Coronary artery (tissue), 2 donors: ENCODE data around the gene FBRSL1.

Source experiments
- DNase-seq: peaks from one replicate; pipeline ENCODE4 v3.0.0-alpha.2; 2017; ENCODE audit warnings: low spot score
- H3K27ac ChIP-seq, 2 donors: fragments of 200-600 bp; sonication (generic); one replicate each; pipeline ENCODE4 v1.5.1; 2016 to 2019
- H3K4me3 ChIP-seq: fragments of 200-600 bp; sonication (generic); 2 replicates; pipeline ENCODE4 v1.5.1; 2016; ENCODE audit warnings: mild to moderate bottlenecking, moderate library complexity
- TF ChIP-seq, protein P1 (sequence below): fragments of 200-600 bp; sonication (generic); IDR thresholded peaks from one replicate; pipeline ENCODE4 v1.5.1; 2019; ENCODE audit warnings: antibody characterized with exemption

The FBRSL1 gene

DNA sequence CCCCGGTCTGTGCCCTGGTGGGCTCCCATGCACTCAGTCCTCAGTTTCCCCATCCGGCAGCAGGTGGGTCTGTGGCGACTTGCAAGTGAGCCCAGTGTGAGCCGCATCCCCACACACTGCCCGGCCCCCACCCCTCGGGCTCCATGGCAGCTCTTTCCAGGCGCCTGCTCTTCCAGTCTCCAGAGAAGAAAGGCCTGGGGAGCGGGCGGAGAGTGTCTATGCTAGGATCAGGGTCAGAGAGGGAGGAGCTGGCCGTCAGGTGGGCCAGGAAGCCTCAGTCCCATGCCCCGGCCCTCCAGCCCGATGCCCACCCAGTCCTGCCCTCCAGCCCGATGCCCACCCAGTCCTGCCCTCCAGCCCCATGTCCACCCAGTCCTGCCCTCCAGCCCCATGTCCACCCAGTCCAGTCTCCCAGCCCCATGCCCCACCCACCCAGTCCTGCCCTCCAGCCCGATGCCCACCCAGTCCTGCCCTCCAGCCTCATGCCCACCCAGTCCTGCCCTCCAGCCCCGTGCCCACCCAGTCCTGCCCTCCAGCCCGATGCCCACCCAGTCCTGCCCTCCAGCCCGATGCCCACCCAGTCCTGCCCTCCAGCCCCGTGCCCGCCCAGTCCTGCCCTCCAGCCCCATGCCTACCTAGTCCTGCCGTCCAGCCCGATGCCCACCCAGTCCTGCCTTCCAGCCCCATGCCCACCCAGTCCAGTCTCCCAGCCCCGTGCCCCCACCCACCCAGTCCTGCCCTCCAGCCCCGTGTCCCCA is 49.2 kb downstream of the FBRSL1 start:
- Histone ChIP-seq H3K4me3 (no peak overlapping the region), H3K27ac (no peak overlapping the region)
- DNase-seq = no peak
- TF ChIP-seq, protein P1, sequence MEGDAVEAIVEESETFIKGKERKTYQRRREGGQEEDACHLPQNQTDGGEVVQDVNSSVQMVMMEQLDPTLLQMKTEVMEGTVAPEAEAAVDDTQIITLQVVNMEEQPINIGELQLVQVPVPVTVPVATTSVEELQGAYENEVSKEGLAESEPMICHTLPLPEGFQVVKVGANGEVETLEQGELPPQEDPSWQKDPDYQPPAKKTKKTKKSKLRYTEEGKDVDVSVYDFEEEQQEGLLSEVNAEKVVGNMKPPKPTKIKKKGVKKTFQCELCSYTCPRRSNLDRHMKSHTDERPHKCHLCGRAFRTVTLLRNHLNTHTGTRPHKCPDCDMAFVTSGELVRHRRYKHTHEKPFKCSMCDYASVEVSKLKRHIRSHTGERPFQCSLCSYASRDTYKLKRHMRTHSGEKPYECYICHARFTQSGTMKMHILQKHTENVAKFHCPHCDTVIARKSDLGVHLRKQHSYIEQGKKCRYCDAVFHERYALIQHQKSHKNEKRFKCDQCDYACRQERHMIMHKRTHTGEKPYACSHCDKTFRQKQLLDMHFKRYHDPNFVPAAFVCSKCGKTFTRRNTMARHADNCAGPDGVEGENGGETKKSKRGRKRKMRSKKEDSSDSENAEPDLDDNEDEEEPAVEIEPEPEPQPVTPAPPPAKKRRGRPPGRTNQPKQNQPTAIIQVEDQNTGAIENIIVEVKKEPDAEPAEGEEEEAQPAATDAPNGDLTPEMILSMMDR = no peak

DNA sequence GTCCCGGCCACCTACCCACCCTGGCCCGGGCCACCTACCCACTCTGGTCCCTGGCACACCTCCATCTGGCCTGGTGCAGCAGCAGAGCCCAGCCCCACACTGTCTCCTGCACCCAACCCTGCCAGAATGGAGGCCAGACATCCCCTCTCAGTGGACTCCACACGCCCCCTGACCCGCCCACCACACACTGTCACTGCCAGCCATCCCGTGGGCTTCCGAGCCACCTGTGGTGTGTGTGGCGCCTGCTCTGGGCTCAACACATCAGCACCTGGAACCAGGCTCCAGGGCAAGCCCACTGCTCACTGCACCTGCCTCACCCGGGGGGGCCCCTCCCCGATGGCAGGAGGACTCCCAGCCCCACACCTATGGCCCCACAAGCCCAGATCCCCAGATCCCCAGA is 50.5 kb downstream of the FBRSL1 start:
- no peak overlapping the region for H3K27ac ChIP-seq
- TF ChIP-seq, protein P1 = no peak
- no peak overlapping the region for H3K4me3 ChIP-seq
- no peak for DNase-seq

DNA sequence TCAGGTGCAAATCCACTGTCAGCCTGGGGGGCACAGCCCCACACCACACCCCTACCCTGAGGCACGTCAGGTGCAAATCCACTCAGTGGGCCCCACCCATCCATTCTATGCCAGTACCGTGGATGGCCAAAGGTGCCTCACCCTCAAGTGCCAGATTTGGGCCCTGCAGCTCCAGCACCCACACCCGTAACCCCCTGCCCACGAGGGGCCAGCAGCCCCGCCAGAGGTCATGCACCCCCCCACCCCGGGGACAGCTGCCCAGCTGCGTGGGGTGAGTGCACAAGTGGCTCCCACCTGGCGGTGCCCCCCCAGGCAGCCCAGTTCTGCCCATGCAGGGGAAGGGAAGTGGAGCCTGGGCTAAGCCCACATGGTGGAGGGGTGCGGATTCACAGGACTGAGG is 51.2 kb downstream of the FBRSL1 start:
- Histone ChIP-seq H3K4me3 (no peak overlapping the region), H3K27ac (no peak overlapping the region)
- TF ChIP-seq, protein P1 = no peak
- no peak for DNase-seq

DNA sequence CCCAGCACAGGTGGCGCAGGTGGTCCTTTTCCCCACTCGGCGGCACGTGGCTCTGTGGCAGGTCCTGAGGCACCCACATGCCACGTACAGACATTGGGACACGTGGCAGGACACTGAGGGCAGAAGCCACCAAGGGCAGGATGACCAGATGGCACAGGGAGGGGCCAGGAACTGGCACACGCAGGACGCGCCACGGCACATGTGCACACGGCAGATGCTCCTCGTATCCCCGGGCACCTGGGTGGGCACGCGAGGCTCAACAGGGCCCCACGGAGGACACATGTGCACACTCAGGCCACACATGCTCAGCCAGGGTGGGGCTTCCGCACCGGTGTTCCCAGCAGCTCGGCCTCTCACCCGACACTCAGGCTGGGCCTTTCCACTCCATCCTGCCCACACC is 52.0 kb downstream of the FBRSL1 start:
- TF ChIP-seq, protein P1 = no peak
- no peak overlapping the region for H3K27ac ChIP-seq

DNA sequence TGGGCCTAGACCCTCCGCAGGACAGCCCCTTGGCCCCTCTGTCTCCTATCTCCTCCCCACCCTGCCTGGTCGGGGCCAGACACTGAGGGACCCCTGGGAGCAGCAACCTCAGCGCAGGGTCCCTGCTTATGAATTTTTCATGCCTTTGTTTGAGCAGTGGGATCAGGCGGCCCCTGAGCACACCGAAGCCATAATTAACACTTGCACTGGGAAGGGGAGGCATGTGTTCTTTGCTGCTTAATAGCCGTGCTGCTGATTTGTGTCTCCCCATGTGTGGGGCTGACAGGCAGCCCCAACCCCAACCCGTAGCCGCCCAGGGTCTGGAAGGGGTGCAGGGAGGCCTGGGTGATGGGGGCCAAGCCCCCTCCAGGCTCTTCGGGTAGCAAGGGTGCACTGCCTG is 52.7 kb downstream of the FBRSL1 start:
- H3K27ac ChIP-seq = no peak overlapping the region
- DNase-seq = no peak
- TF ChIP-seq, protein P1 = no peak

More for the DNA sequence above, 52.0 kb downstream of the FBRSL1 start:
- no peak overlapping the region for H3K4me3 ChIP-seq
- DNase-seq = no peak

DNA sequence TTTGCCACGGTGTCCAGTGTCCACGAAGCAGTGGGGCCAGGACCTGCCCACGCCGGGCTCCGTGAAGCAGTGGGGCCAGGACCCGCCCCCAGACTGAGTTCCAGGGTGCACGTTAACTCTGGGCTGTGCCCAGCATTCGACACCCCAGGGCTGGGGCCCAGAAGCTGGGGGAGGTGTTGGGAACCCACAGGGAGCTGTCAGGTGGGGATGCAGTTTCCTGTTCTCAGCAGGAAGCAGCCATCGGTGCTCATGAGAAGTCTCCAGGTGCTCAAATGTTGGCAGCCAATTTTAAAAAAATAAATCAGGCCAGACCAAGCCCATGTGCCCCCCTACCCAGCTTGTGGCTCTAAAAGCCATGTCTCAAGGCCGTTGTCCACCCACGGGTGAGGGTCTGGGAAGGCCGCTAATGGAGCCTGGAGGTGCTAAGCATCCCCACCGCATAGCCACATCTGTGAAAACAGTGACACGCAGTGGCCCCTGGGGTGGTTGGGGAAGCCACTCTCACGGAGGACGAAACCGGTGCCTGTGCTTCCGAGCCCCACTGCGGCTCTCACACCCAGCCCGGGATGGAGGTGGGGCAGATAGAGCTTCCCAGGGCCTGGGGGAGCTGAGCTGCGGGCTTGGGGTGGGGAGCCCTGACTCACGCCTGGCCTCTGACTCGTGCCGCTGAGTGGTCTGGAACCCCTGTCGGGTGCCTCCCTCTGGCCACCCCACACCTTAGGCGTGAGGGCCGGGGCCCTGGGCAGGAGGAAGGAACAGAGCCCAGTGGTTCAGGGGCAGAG is 53.5 kb downstream of the FBRSL1 start:
- H3K4me3 ChIP-seq = no peak overlapping the region
- no peak for DNase-seq
- H3K27ac ChIP-seq = no peak overlapping the region
- TF ChIP-seq, protein P1 = no peak

More for the DNA sequence above, 52.7 kb downstream of the FBRSL1 start:
- H3K4me3 ChIP-seq = no peak overlapping the region

DNA sequence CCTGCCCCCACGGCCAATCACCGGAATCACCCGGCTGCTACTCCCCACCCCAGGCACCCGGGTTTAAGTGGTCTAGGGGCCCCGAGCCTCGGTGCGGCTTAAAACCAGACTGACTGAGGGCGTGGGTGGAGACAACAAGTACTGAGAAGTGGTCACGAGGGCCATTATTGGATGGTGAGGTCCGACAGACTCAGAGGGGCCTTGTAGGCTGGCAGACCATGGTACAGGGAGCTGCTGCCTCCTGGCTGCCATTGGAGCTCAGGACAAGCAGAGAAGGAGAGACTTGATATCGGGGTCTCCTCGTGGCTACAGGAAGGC is 54.1 kb downstream of the FBRSL1 start:
- no peak for DNase-seq
- no peak overlapping the region for H3K27ac ChIP-seq

More for the DNA sequence above, 54.1 kb downstream of the FBRSL1 start:
- H3K4me3 ChIP-seq = no peak overlapping the region
- TF ChIP-seq, protein P1 = no peak
